DND-41 (cell line): ENCODE results near the gene A2ML1.
"Not testable (repeated sequence)": the region's sequence is repeated elsewhere in the genome, so short reads cannot be mapped to it uniquely, and the experiment has no call there.

Experiments
- EZH2 ChIP-seq: IDR thresholded peaks from 3 replicates; pipeline ENCODE4 v1.6.1; 2012; ENCODE audit warnings: borderline replicate concordance, low read depth, mild to moderate bottlenecking, moderate library complexity, low read length, inconsistent platforms; ENCODE audit not compliant: severe bottlenecking
- TF ChIP-seq, protein P1 (sequence below): IDR thresholded peaks from 2 replicates; pipeline ENCODE4 v1.5.1; 2012; ENCODE audit warnings: borderline replicate concordance, low read length, moderate library complexity, mild to moderate bottlenecking; ENCODE audit not compliant: poor library complexity, severe bottlenecking; ENCODE audit errors: extremely low read depth

- TF ChIP-seq, protein P1, sequence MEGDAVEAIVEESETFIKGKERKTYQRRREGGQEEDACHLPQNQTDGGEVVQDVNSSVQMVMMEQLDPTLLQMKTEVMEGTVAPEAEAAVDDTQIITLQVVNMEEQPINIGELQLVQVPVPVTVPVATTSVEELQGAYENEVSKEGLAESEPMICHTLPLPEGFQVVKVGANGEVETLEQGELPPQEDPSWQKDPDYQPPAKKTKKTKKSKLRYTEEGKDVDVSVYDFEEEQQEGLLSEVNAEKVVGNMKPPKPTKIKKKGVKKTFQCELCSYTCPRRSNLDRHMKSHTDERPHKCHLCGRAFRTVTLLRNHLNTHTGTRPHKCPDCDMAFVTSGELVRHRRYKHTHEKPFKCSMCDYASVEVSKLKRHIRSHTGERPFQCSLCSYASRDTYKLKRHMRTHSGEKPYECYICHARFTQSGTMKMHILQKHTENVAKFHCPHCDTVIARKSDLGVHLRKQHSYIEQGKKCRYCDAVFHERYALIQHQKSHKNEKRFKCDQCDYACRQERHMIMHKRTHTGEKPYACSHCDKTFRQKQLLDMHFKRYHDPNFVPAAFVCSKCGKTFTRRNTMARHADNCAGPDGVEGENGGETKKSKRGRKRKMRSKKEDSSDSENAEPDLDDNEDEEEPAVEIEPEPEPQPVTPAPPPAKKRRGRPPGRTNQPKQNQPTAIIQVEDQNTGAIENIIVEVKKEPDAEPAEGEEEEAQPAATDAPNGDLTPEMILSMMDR: not testable (repeated sequence)
- TF ChIP-seq EZH2: not testable (repeated sequence)
Measured at GRCh38 chr12:8794611-8795010, 27.8 kb upstream of the A2ML1 start.
